ENCODE data around the gene ACTR1A. TPM values are rescaled to one million over a fixed set of nuclear protein-coding genes. Genes with fewer than 3 reads are reported as not detected.

The ACTR1A gene
- total and polyA plus RNA-seq, 9 of the 15 experiments (the other 6 are each of a cell fraction or from before 2014, with no cell fraction given) = 36.3 to 77.2 (median 49.6) TPM

GRCh38 chr10:102452672-102453340 is 49.7 kb downstream of the ACTR1A start (continued):
- TF ChIP-seq CEBPG (CRISPR knock-in tag; IDR thresholded peaks at IDR 0.05) (peak; percentile 56; the same call in 1 of the 2 replicates), CEBPG (tag; conservative IDR thresholded peaks at IDR 0.05 in 1 of 2, IDR thresholded peaks at IDR 0.05 in 1 of 2) (peak; percentile 13 to 74; a peak in 2 of 4 replicates), ATF3 (IDR thresholded peaks at IDR 0.05) (peak; percentile 99), ATF3 (CRISPR knock-in tag; conservative IDR thresholded peaks at IDR 0.05) (peak; percentile 89), POLR2A (conservative IDR thresholded peaks at IDR 0.05) (no peak), IRF2 (CRISPR knock-in tag; IDR thresholded peaks at IDR 0.05) (no peak), NR3C1 (CRISPR knock-in tag; IDR thresholded peaks at IDR 0.05) (no peak), NR4A1 (CRISPR knock-in tag; IDR thresholded peaks at IDR 0.05) (no peak), NR4A1 (tag; IDR thresholded peaks at IDR 0.05) (0 out of 2 replicates have a peak, but pooled peaks have one; percentile 27), ADNP (tag; IDR thresholded peaks at IDR 0.05) (0 out of 2 replicates have a peak, but pooled peaks have one; percentile 24), PURB (CRISPR knock-in tag; IDR thresholded peaks at IDR 0.05; ENCODE audit: low read depth) (no peak), DACH1 (IDR thresholded peaks at IDR 0.05; ENCODE audit: partially characterized antibody) (no peak), L3MBTL2 (IDR thresholded peaks at IDR 0.05) (peak; percentile 51; the same call in 1 of the 2 replicates), ZNF408 (CRISPR knock-in tag; IDR thresholded peaks at IDR 0.05; ENCODE audit: low read depth) (no peak)
- TF ChIP-seq, protein P1, sequence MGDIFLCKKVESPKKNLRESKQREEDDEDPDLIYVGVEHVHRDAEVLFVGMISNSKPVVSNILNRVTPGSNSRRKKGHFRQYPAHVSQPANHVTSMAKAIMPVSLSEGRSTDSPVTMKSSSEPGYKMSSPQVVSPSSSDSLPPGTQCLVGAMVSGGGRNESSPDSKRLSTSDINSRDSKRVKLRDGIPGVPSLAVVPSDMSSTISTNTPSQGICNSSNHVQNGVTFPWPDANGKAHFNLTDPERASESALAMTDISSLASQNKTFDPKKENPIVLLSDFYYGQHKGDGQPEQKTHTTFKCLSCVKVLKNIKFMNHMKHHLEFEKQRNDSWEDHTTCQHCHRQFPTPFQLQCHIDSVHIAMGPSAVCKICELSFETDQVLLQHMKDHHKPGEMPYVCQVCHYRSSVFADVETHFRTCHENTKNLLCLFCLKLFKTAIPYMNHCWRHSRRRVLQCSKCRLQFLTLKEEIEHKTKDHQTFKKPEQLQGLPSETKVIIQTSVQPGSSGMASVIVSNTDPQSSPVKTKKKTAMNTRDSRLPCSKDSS (IDR thresholded peaks at IDR 0.05; ENCODE audit: low read depth, partially characterized antibody) = no peak
